Tongue (tissue), 2 donors: ENCODE results near the gene VPS33A. TPM values are rescaled to one million over a fixed set of nuclear protein-coding genes. Genes with fewer than 3 reads are reported as not detected.
A peak's percentile ranks its signal among the peaks of the same experiment; 100 is the strongest.
"Not testable (repeated sequence)": the region's sequence is repeated elsewhere in the genome, so short reads cannot be mapped to it uniquely, and the experiment has no call there.

ENCODE experiments used
- DNase-seq: peaks from one replicate; pipeline ENCODE4 v3.0.0-alpha.2; 2015
- total RNA-seq: library from RNA; depleted of rRNA; stranded (reverse); fragments of >200 nt; gene quantifications from one replicate; pipeline ENCODE4 v1.2.3, GENCODE V29; 2014

The VPS33A gene
- total RNA-seq, 1 donor from 2014 or later = 18.9 TPM

GRCh38 chr12:122204167-122205052 is 61.9 kb downstream of the VPS33A start:
- no peak for DNase-seq

GRCh38 chr12:122203301-122204166 is 62.8 kb downstream of the VPS33A start, which contains the start of gene B3GNT4:
Gene B3GNT4 (plus strand): TSS chr12:122203709. CDS start chr12:122204619, 910 bp downstream.
- DNase-seq = peak; percentile 73

- not testable (repeated sequence) for DNase-seq
Observed at GRCh38 chr12:122202811-122203210, 63.5 kb downstream of the VPS33A start.

- DNase-seq = no peak
Observed at GRCh38 chr12:122202017-122202416, 64.3 kb downstream of the VPS33A start.

- no peak for DNase-seq
Observed at GRCh38 chr12:122201381-122201780, 64.9 kb downstream of the VPS33A start.

GRCh38 chr12:122200541-122201175 is 65.6 kb downstream of the VPS33A start:
- DNase-seq = no peak

GRCh38 chr12:122199484-122200355 is 66.6 kb downstream of the VPS33A start:
- no peak for DNase-seq

GRCh38 chr12:122197612-122197966 is 68.7 kb downstream of the VPS33A start:
- DNase-seq = no peak

GRCh38 chr12:122195405-122195804 is 70.9 kb downstream of the VPS33A start:
- no peak for DNase-seq

- DNase-seq = no peak
Observed at GRCh38 chr12:122194804-122195203, 71.5 kb downstream of the VPS33A start.

GRCh38 chr12:122192441-122192840 is 73.9 kb downstream of the VPS33A start:
- no peak for DNase-seq

- peak; percentile 52 for DNase-seq
Observed at GRCh38 chr12:122190842-122191668, 75.2 kb downstream of the VPS33A start.

GRCh38 chr12:122189626-122190475 is 76.4 kb downstream of the VPS33A start:
- DNase-seq = no peak

- no peak for DNase-seq
Observed at GRCh38 chr12:122187466-122187865, 78.8 kb downstream of the VPS33A start.

GRCh38 chr12:122185494-122186082 is 80.7 kb downstream of the VPS33A start:
- DNase-seq = no peak

- no peak for DNase-seq
Observed at GRCh38 chr12:122185079-122185478, 81.2 kb downstream of the VPS33A start.

- DNase-seq = no peak
Observed at GRCh38 chr12:122184517-122184916, 81.8 kb downstream of the VPS33A start.

GRCh38 chr12:122183588-122183940 is 82.7 kb downstream of the VPS33A start:
- no peak for DNase-seq

GRCh38 chr12:122182887-122183587 is 83.3 kb downstream of the VPS33A start, which contains the start of gene LRRC43:
Gene LRRC43 (plus strand): TSS chr12:122183123. CDS start chr12:122183145, 22 bp downstream.
- DNase-seq = peak; percentile 64
